HepG2 (cell line): ENCODE results near the gene TBRG4. TPM values are rescaled to one million over a fixed set of nuclear protein-coding genes. Genes with fewer than 3 reads are reported as not detected.

Experiments
- ATAC-seq: fragments of 200-7000 bp; cut with Tn5 transposase; 3 replicates; pipeline ENCODE4 v1.9.1; 2020; ENCODE audit warnings: mild to moderate bottlenecking, moderate library complexity
- BruUV-seq: library from RNA; stranded (reverse); fragments of 400-500 nt; replicated peaks from 2 replicates; lab custom pipeline; 2021; lab: Mats Ljungman, UMichigan
- CTCF ChIA-PET: fragments of 300-600 bp; formaldehyde crosslinking; extraction: SDS; loops from one replicate; lab custom pipeline; 2021; ENCODE audit warnings: low total read pairs, inconsistent platforms, low intra/inter-chr PET ratio; lab: Yijun Ruan, JAX
- POLR2A ChIA-PET: fragments of 350-600 bp; sonication (Branson Sonifier 250); formaldehyde crosslinking; loops from one replicate; lab custom pipeline; 2020; ENCODE audit warnings: antibody characterized with exemption, inconsistent platforms; lab: Yijun Ruan, JAX
- DNase-seq: peaks from one replicate; pipeline ENCODE4 v3.0.0-alpha.2; 2015; ENCODE audit warnings: low spot score
- FAIRE-seq: peaks from 3 replicates; lab custom pipeline; 2011; peaks lifted over from hg19 to GRCh38; lab: Jason Lieb, UNC
- H2AFZ ChIP-seq: one replicate; pipeline ENCODE4 v1.6.1; 2011; ENCODE audit warnings: low read length, inconsistent platforms
- H3K27ac ChIP-seq: fragments of 300-600 bp; 3 replicates; pipeline ENCODE4 v1.8.0; 2011; ENCODE audit warnings: mixed run types, mild to moderate bottlenecking, mixed read lengths, low read length, inconsistent platforms; ENCODE audit not compliant: insufficient read depth; ENCODE audit errors: extremely low read length
- H3K27me3 ChIP-seq, 2 experiments: fragments of 200-600 bp in 1 of 2; 2 replicates in 1 of 2; 3 replicates in 1 of 2; pipeline versions ENCODE4 v1.6.0 to v1.8.0; 2011; ENCODE audit warnings: low read length in 2 of 2, mild to moderate bottlenecking in 2 of 2, moderate library complexity in 2 of 2, inconsistent platforms in 1 of 2; ENCODE audit not compliant: insufficient read depth in 2 of 2, control insufficient read depth in 1 of 2
- H3K36me3 ChIP-seq, 2 experiments: fragments of 200-600 bp in 1 of 2; replicated peaks in 1 of 2; 2 replicates in 1 of 2; 3 replicates in 1 of 2; pipeline versions ENCODE4 v1.5.1 to v1.8.0; 2011; ENCODE audit warnings: low read length in 2 of 2, inconsistent platforms in 1 of 2; ENCODE audit not compliant: insufficient read depth in 2 of 2, control insufficient read depth in 1 of 2
- H3K4me1 ChIP-seq: 2 replicates; pipeline ENCODE4 v1.5.1; 2012; ENCODE audit warnings: low read length, inconsistent platforms; ENCODE audit not compliant: insufficient read depth
- H3K4me2 ChIP-seq: 2 replicates; pipeline ENCODE4 v1.6.0; 2011; ENCODE audit warnings: low read depth, low read length, inconsistent platforms
- H3K4me3 ChIP-seq, 3 experiments: fragments of 200-600 bp in 1 of 3; sonication (generic), shearing (Covaris generic) in 1 of 3; replicated peaks in 1 of 3; 2 replicates each; pipeline ENCODE4 v1.5.1; 2011 to 2016; ENCODE audit warnings: low read length in 3 of 3, inconsistent platforms in 2 of 3, low read depth in 2 of 3, mild to moderate bottlenecking in 2 of 3, control low read depth in 1 of 3, mixed read lengths in 1 of 3; ENCODE audit not compliant: insufficient read depth in 1 of 3
- H3K79me2 ChIP-seq: one replicate; pipeline ENCODE4 v1.6.1; 2011; ENCODE audit warnings: low read length, inconsistent platforms; ENCODE audit not compliant: insufficient read depth
- H3K9ac ChIP-seq: 2 replicates; pipeline ENCODE4 v1.6.0; 2011; ENCODE audit warnings: mild to moderate bottlenecking, low read depth, low read length, inconsistent platforms; ENCODE audit not compliant: insufficient read depth
- H3K9me3 ChIP-seq: 2 replicates; pipeline ENCODE4 v1.5.1; 2012; ENCODE audit warnings: mild to moderate bottlenecking, low read length
- H4K20me1 ChIP-seq: 2 replicates; pipeline ENCODE4 v1.6.0; 2011; ENCODE audit warnings: inconsistent platforms, mild to moderate bottlenecking, low read length, moderate library complexity; ENCODE audit not compliant: insufficient read depth
- ARNT2 ChIP-seq: sonication (generic); formaldehyde crosslinking; IDR thresholded peaks from 2 replicates; pipeline ENCODE4 v1.8.0; 2022; ENCODE audit warnings: mild to moderate bottlenecking, low read depth, missing genetic modification reagents, moderate library complexity
- ATF4 ChIP-seq, 2 experiments: fragments of 450-650 bp in 1 of 2; sonication (generic) in 1 of 2; formaldehyde crosslinking; IDR thresholded peaks; 2 replicates each; pipeline versions ENCODE4 v1.5.0 to v1.8.0; 2020 to 2022; ENCODE audit warnings: mild to moderate bottlenecking in 1 of 2, missing genetic modification reagents in 1 of 2
- FOXJ3 ChIP-seq: sonication (generic); formaldehyde crosslinking; IDR thresholded peaks from 2 replicates; pipeline ENCODE4 v1.4.0; 2020; ENCODE audit warnings: missing genetic modification reagents, mild to moderate bottlenecking, borderline replicate concordance
- KLF13 ChIP-seq: sonication (generic); formaldehyde crosslinking; IDR thresholded peaks from 2 replicates; pipeline ENCODE4 v1.4.0; 2020; ENCODE audit warnings: mild to moderate bottlenecking, missing genetic modification reagents
- LBX2 ChIP-seq: sonication (generic); formaldehyde crosslinking; IDR thresholded peaks from 2 replicates; pipeline ENCODE4 v1.5.0; 2020; ENCODE audit warnings: missing genetic modification reagents, mild to moderate bottlenecking, borderline replicate concordance
- NAIF1 ChIP-seq: sonication (generic); formaldehyde crosslinking; IDR thresholded peaks from 2 replicates; pipeline ENCODE4 v1.5.0; 2020; ENCODE audit warnings: mild to moderate bottlenecking, missing genetic modification reagents, borderline replicate concordance
- RARA ChIP-seq: IDR thresholded peaks from 2 replicates; pipeline ENCODE4 v1.6.1; 2016; ENCODE audit warnings: missing genetic modification reagents, missing compliant biosample characterization
- RARG ChIP-seq: sonication (generic); formaldehyde crosslinking; IDR thresholded peaks from 2 replicates; pipeline ENCODE4 v1.4.0; 2020; ENCODE audit warnings: low read depth, mild to moderate bottlenecking, missing genetic modification reagents
- SIN3B ChIP-seq: fragments of 150-350 bp; IDR thresholded peaks from 2 replicates; pipeline ENCODE4 v1.6.1; 2014; ENCODE audit warnings: low read length
- USF2 ChIP-seq, 2 experiments: sonication (generic) in 1 of 2; formaldehyde crosslinking in 1 of 2; IDR thresholded peaks; 2 replicates each; pipeline versions ENCODE4 v1.5.1 to v1.6.1; 2011 to 2020; ENCODE audit warnings: borderline replicate concordance in 1 of 2, low read depth in 1 of 2, low read length in 1 of 2, mild to moderate bottlenecking in 1 of 2, missing genetic modification reagents in 1 of 2, moderate library complexity in 1 of 2
- ZNF136 ChIP-seq: sonication (generic); formaldehyde crosslinking; IDR thresholded peaks from 2 replicates; pipeline ENCODE4 v1.8.1; 2022; ENCODE audit warnings: low read depth, mild to moderate bottlenecking, moderate library complexity, missing genetic modification reagents
- ZNF205 ChIP-seq: IDR thresholded peaks from 2 replicates; pipeline ENCODE4 v1.6.1; 2018; ENCODE audit warnings: missing biosample characterization, missing genetic modification reagents
- ZNF24 ChIP-seq: fragments of 450-650 bp; IDR thresholded peaks from 2 replicates; pipeline ENCODE4 v1.6.1; 2017; ENCODE audit warnings: antibody characterized with exemption, mild to moderate bottlenecking
- ZNF331 ChIP-seq: sonication (generic); formaldehyde crosslinking; IDR thresholded peaks from 2 replicates; pipeline ENCODE4 v1.4.0; 2020; ENCODE audit warnings: missing genetic modification reagents
- ZNF335 ChIP-seq: sonication (generic); formaldehyde crosslinking; IDR thresholded peaks from 2 replicates; pipeline ENCODE4 v1.4.0; 2020; ENCODE audit warnings: missing genetic modification reagents
- WGBS: methylation state at CpG from one replicate; pipeline ENCODE4 v1.1.6; 2017; ENCODE audit warnings: low lambda C conversion rate; 5-methylcytosine and 5-hydroxymethylcytosine counted together
- in situ Hi-C: cut with HindIII; loops from 2 replicates; pipeline ENCODE4 v1.10.0; 2017; ENCODE audit warnings: low pct_unique_long_range_greater_than_20kb; ENCODE audit not compliant: extremely low pct_ligation_motif_present
- intact Hi-C: fragments of 100-400 bp; cut with micrococcal nuclease; formaldehyde crosslinking; loops from one replicate; pipeline ENCODE4 v1.10.0; 2022; ENCODE audit not compliant: unreplicated experiment
- polyA plus RNA-seq, 8 experiments: library from polyadenylated mRNA; depleted of rRNA in 3 of 8; stranded (reverse) in 7 of 8; unstranded in 1 of 8; fragments of >200 nt; fragmentation: Illumina TruSeq in 4 of 8; extraction: Trizol in 4 of 8; gene quantifications; 2 replicates each; pipeline versions ENCODE4 v1.2.1 to v1.2.3, GENCODE V29; 2011 to 2016; ENCODE audit warnings: low read depth in 4 of 8, missing spikeins in 1 of 8, mixed read lengths in 1 of 8; ENCODE audit not compliant: insufficient read depth in 1 of 8
- total RNA-seq, 5 experiments: library from RNA; depleted of rRNA; stranded (reverse); fragments of >200 nt; fragmentation: Illumina TruSeq; extraction: Trizol; gene quantifications; 2 replicates each; pipeline ENCODE4 v1.2.3, GENCODE V29; 2016; ENCODE audit warnings: low read depth in 1 of 5

Gene TBRG4
- total and polyA plus RNA-seq, 2 of the 13 experiments (the other 11 are each of a cell fraction or from before 2014, with no cell fraction given): 87.8 to 107 TPM

- no peak for FAIRE-seq
- CTCF ChIA-PET: no interaction called here
- TF ChIP-seq RARG (CRISPR knock-in tag) (no peak), USF2 (IDR thresholded peaks at IDR 0.05; ENCODE audit: low read depth, low read length) (no peak), USF2 (CRISPR knock-in tag; IDR thresholded peaks at IDR 0.05; ENCODE audit: borderline replicate concordance) (no peak), ZNF331 (CRISPR knock-in tag) (no peak), ZNF24 (no peak), ZNF335 (no peak), NAIF1 (CRISPR knock-in tag) (no peak), ZNF205 (CRISPR knock-in tag) (no peak), FOXJ3 (no peak), ATF4 (CRISPR knock-in tag; IDR thresholded peaks at IDR 0.05) (no peak), RARA (CRISPR knock-in tag) (no peak), LBX2 (CRISPR knock-in tag) (no peak), ARNT2 (CRISPR knock-in tag) (no peak), SIN3B (no peak), ZNF136 (no peak), KLF13 (CRISPR knock-in tag) (no peak)
- Histone ChIP-seq H2AFZ (no peak overlapping the region), H3K79me2 (no peaks in the 10 kb centered on the region), H3K4me2 (no peak overlapping the region), H3K27ac (no peak overlapping the region), H3K4me3 (no peak overlapping the region), H3K36me3 (peaks cover 5 to 31% of the 10 kb centered on the region in 2 experiments), H4K20me1 (no peaks in the 10 kb centered on the region), H3K9ac (no peak overlapping the region), H3K4me1 (no peaks in the 10 kb centered on the region), H3K9me3 (no peaks in the 10 kb centered on the region), H3K27me3 (no peaks in the 10 kb centered on the region)
- DNase-seq: no peak
- no peak for ATAC-seq
- in situ Hi-C loops (no loop called here), intact Hi-C loops (no loop called here)
- no TSS peak for BruUV-seq
- 100% methylated on average over 2 of the region's 3 CpGs for WGBS
- POLR2A ChIA-PET: no interaction called here
Observed at GRCh38 chr7:45067582-45067981, 43.9 kb downstream of the TBRG4 start.
